HEK293 (cell line): ENCODE results near the gene MRPL45.
A peak's percentile ranks its signal among the peaks of the same experiment; 100 is the strongest.

Experiments
- HOXD13 ChIP-seq: sonication (generic); formaldehyde crosslinking; IDR thresholded peaks from 2 replicates; pipeline ENCODE4 v1.8.0; 2022; ENCODE audit warnings: missing genetic modification reagents, borderline replicate concordance
- KLF17 ChIP-seq: fragments of 450-650 bp; formaldehyde crosslinking; IDR thresholded peaks from 2 replicates; pipeline ENCODE4 v1.5.1; 2016; ENCODE audit warnings: missing biosample characterization, missing genetic modification characterization
- PRDM10 ChIP-seq: fragments of 450-650 bp; formaldehyde crosslinking; IDR thresholded peaks from 2 replicates; pipeline ENCODE4 v1.5.1; 2016; ENCODE audit warnings: missing biosample characterization, missing genetic modification characterization
- REST ChIP-seq: fragments of 450-650 bp; formaldehyde crosslinking; IDR thresholded peaks from 2 replicates; pipeline ENCODE4 v1.5.1; 2016; ENCODE audit warnings: missing biosample characterization, missing genetic modification characterization
- TRIM28 ChIP-seq: IDR thresholded peaks from 2 replicates; pipeline ENCODE4 v1.6.1; 2011; ENCODE audit warnings: low read length, control low read depth, borderline replicate concordance
- WT1 ChIP-seq: fragments of 450-650 bp; formaldehyde crosslinking; IDR thresholded peaks from 2 replicates; pipeline ENCODE4 v1.5.1; 2016; ENCODE audit warnings: missing biosample characterization, missing genetic modification characterization
- YY2 ChIP-seq: fragments of 450-650 bp; formaldehyde crosslinking; IDR thresholded peaks from 2 replicates; pipeline ENCODE4 v1.5.1; 2016; ENCODE audit warnings: missing biosample characterization, missing genetic modification characterization
- ZBTB1 ChIP-seq: fragments of 450-650 bp; formaldehyde crosslinking; IDR thresholded peaks from 2 replicates; pipeline ENCODE4 v1.5.1; 2016; ENCODE audit warnings: missing biosample characterization, missing genetic modification characterization
- ZFP3 ChIP-seq: fragments of 450-650 bp; formaldehyde crosslinking; IDR thresholded peaks from 2 replicates; pipeline ENCODE4 v1.5.1; 2016; ENCODE audit warnings: low read depth, missing biosample characterization, missing genetic modification characterization
- ZFP69B ChIP-seq: fragments of 450-650 bp; formaldehyde crosslinking; IDR thresholded peaks from 2 replicates; pipeline ENCODE4 v1.5.1; 2016; ENCODE audit warnings: missing biosample characterization, missing genetic modification characterization
- ZNF174 ChIP-seq: fragments of 450-650 bp; formaldehyde crosslinking; IDR thresholded peaks from 2 replicates; pipeline ENCODE4 v1.5.0; 2017; ENCODE audit warnings: missing biosample characterization, mild to moderate bottlenecking, missing genetic modification characterization
- ZNF175 ChIP-seq: fragments of 450-650 bp; formaldehyde crosslinking; IDR thresholded peaks from 2 replicates; pipeline ENCODE4 v1.5.1; 2016; ENCODE audit warnings: missing biosample characterization, missing genetic modification characterization
- ZNF26 ChIP-seq: fragments of 450-650 bp; formaldehyde crosslinking; IDR thresholded peaks from 2 replicates; pipeline ENCODE4 v1.5.1; 2016; ENCODE audit warnings: missing biosample characterization, missing genetic modification characterization
- ZNF324 ChIP-seq: fragments of 450-650 bp; formaldehyde crosslinking; IDR thresholded peaks from 2 replicates; pipeline ENCODE4 v1.5.1; 2016; ENCODE audit warnings: missing biosample characterization, missing genetic modification characterization
- ZNF341 ChIP-seq: fragments of 450-650 bp; formaldehyde crosslinking; IDR thresholded peaks from 2 replicates; pipeline ENCODE4; 2016; ENCODE audit warnings: low read depth, missing biosample characterization, missing genetic modification characterization
- ZNF48 ChIP-seq: fragments of 450-650 bp; formaldehyde crosslinking; IDR thresholded peaks from 2 replicates; pipeline ENCODE4 v1.5.1; 2016; ENCODE audit warnings: missing biosample characterization, missing genetic modification characterization
- ZNF518A ChIP-seq: fragments of 450-650 bp; formaldehyde crosslinking; conservative IDR thresholded peaks from 2 replicates; pipeline ENCODE4 v1.5.1; 2016; ENCODE audit warnings: low read depth, missing biosample characterization, missing genetic modification characterization
- ZNF561 ChIP-seq: fragments of 450-650 bp; IDR thresholded peaks from 2 replicates; pipeline ENCODE4 v1.5.1; 2018; ENCODE audit warnings: missing biosample characterization, missing genetic modification characterization, borderline replicate concordance
- ZNF704 ChIP-seq: fragments of 450-650 bp; formaldehyde crosslinking; IDR thresholded peaks from 2 replicates; pipeline ENCODE4 v1.5.1; 2016; ENCODE audit warnings: missing biosample characterization, missing genetic modification characterization
- ZNF792 ChIP-seq: fragments of 450-650 bp; formaldehyde crosslinking; IDR thresholded peaks from 2 replicates; pipeline ENCODE4 v1.5.1; 2016; ENCODE audit warnings: missing biosample characterization, missing genetic modification characterization
- ZSCAN5A ChIP-seq: fragments of 450-650 bp; formaldehyde crosslinking; IDR thresholded peaks from 2 replicates; pipeline ENCODE4 v1.5.1; 2016; ENCODE audit warnings: missing biosample characterization, missing genetic modification characterization

The MRPL45 gene

GRCh38 chr17:38351412-38352222 lies 54.6 kb downstream of the MRPL45 start, which contains the start of gene SOCS7 (continued):
- TF ChIP-seq ZNF174 (tag by site-specific recombination) (no peak), ZNF48 (no peak), HOXD13 (CRISPR knock-in tag) (no peak), YY2 (tag by site-specific recombination) (no peak), ZNF324 (no peak; the same call in 1 of the 2 replicates), ZFP69B (no peak), PRDM10 (tag by site-specific recombination) (peak; percentile 86), ZNF26 (no peak), ZBTB1 (tag by site-specific recombination) (no peak), ZNF561 (tag by site-specific recombination) (peak; percentile 52; the same call in 1 of the 2 replicates), TRIM28 (no peak), ZFP3 (tag by site-specific recombination) (no peak), ZNF518A (tag by site-specific recombination) (peak; percentile 50; the same call in 1 of the 2 replicates), ZNF704 (tag by site-specific recombination) (no peak), WT1 (tag by site-specific recombination) (no peak), ZNF175 (tag by site-specific recombination) (no peak), KLF17 (peak; percentile 49; the same call in 1 of the 2 replicates), REST (tag by site-specific recombination) (no peak), ZNF792 (no peak), ZNF341 (tag by site-specific recombination) (0 out of 2 replicates have a peak, but pooled peaks have one; percentile 25), ZSCAN5A (tag by site-specific recombination) (no peak)
